ENCODE measurements around the gene TBC1D22A.
A peak's percentile ranks its signal among the peaks of the same experiment; 100 is the strongest.

The TBC1D22A gene

DNA sequence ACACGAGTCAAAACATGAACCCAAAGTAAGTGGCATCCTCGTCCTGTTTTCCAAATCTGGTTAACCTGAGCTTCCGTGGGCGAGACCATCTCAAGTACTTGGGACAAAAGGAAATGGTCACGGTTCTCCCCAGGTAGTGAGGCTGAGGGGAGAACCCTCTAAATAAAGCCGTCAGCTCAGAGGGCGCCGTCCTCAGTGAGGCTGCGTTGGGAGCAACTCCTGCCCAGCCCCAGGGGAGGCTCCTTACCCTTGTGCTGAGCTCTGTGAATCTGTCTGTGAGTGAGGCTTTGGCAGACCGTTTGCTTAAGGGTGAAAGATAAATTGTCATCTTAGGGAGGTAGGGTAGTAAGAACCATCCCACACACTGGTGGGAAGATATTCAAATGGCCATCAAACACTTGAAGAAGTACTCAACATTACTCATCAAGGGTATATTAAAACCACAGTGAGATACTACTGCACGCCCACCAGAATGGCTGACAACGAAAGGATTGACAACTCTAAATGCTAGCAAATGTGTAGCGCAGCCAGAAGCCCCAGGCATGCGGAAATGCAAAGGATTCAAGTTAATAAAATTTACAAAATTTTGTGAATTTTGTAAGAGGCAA, 321.0 kb downstream of the TBC1D22A start:
- no peak for DNase-seq (ENCODE audit: low spot score)

DNA sequence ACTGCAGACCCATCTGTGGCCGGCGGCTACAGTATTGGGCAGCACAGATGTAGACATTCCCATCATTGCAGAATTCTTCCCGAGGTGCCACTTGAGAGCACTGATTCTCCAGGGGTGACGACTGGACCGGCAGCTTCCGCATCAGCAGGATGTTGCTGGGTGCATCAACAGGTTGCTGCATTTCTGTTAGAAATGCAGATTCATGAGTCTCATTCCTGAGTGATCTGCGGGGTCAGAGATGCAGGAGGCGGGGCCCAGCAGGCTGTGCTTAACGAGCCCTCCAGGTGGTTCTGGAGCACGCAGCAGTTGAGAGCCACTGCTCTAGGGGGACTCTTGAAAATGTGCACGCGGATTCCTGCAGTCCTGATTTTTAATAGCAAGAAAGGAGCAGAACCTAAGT, 321.8 kb downstream of the TBC1D22A start:
- DNase-seq (ENCODE audit: low spot score), result no peak

DNA sequence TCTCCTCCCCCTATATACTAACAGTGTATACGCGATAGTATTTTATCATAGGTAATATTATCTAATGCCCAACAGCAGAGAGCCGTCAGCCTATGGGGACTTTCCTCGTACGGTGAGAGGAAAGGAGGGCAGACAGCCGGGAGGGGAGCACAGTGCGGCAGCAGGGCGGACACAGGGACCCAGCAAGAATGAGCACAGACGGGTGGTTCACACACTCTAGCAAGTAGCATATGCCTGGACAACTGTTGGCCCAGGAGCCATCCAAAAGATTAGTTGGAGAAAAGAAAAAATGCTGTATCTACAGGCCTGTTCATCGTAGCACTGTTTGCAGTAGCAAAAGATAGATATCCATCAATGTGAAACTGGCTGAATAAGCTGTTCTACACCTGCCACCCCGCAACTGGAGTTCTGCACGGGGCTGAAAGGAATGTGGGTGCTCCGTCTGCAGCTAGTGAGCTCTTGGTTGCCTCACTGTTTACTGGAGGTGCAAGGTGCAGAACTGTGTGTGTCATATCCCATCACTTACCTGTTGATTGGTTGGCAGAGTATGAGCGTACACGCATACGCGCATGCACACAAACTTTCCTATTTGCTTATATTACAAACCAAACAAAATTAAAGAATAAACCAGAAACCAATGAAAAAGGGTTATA, 324.3 kb downstream of the TBC1D22A start:
- DNase-seq (ENCODE audit: low spot score), result no peak

DNA sequence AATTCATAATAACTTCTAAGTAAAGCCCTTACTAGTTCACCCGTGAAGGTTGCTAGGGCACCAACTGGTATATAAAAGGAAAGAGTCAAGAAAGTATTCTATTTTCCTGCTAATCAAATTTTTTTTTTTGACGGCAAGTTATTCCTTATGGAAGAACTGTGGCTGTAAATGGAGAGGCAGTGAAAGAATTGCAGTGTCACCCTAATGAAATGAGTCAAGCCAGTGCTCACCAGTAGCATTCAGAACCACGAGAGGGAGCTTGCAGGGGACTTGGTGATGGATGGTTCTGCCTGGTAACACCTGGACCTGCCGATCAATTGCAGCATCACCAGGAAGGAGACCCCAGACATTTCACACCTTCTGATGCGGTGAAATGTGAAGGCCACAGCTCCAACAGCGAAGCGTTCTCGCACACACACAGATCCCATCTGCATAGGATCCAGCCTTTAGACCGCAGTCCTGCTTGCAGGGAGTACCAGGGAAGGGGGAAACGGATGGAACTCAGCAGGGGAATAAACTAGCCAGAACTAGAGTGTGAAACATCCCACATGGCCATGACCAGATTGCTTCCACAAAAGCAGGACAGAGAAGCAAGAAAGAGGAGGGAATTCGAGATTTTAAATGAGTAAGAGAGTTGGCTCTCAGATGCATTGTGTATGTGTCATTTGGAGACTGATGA, 326.2 kb downstream of the TBC1D22A start:
- no peak for DNase-seq (ENCODE audit: low spot score)

DNA sequence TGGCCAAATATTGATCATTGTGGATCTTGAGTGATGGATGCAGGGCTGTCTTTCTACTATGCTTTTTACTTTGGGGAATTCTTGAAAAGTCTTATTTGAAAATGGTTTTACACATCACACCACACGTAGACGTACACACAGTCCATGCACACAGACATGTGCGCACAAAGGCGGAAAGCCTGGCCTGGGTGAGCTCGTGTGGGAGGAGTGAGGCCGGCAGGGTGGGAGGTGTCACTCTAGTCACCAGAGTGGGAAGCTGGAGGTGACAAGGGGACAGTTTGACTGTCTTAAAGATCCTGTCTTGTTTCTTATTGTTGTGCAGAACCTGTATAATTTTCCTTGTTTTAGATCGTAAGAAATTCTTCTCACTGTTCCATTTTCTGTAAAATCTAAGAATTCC, 326.9 kb downstream of the TBC1D22A start:
- no peak for DNase-seq (ENCODE audit: low spot score)

DNA sequence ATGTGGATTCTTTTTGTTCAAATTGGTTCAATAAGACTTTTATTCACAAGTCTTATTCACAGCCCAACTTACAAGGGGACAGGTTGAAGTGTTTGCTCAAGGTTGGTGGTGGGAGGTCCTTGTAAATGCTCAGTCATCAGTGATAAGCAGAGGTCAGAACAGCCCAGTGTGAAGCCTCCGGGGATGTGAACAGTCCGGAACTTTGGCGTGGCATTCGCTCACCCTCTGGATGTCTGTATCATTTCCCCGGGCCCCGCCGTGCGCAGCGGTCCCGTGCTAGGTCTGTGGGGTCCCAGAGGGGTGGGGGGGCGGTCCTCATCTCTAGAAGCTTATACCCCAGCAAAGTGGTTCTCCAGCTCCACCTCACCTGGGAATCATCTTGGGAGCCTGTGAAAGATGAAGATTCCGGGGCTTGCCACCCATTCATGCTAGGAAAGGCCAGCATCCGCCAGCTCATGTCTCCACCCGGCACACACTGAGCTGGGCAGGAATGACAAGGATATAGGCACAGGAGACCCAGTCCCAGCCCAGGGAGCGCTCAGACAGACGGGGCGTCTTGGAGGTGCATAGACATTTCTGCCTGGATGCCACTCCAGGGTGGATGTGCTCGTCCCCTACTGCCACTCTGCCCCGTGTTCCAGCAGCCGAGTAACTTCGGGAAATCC, 327.5 kb downstream of the TBC1D22A start:
- DNase-seq (ENCODE audit: low spot score), result no peak

DNA sequence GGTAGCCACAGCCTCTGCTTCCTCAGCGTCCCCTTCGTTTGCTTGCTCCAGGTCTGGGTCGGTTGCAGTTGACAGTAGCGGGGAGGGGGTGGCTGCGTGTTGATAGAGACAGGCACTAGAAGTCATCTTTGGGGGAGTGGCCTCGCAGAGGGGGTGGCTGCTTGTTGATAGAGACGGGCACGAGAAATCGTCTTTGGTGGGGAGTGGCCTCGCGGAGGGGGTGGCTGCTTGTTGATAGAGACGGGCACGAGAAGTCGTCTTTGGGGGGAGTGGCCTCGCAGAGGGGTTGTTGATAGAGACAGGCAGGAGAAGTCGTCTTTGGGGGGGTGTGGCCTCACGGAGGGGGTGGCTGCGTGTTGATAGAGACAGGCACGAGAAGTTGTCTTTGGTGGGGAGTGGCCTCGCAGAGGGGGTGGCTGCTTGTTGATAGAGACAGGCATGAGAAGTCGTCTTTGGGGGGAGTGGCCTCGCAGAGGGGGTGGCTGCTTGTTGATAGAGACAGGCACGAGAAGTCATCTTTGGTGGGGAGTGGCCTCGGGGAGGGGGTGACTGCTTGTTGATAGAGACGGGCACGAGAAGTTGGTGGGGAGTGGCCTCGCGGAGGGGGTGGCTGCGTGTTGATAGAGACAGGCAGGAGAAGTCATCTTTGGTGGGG, 328.3 kb downstream of the TBC1D22A start:
- DNase-seq (ENCODE audit: low spot score), result peak; percentile 60

DNA sequence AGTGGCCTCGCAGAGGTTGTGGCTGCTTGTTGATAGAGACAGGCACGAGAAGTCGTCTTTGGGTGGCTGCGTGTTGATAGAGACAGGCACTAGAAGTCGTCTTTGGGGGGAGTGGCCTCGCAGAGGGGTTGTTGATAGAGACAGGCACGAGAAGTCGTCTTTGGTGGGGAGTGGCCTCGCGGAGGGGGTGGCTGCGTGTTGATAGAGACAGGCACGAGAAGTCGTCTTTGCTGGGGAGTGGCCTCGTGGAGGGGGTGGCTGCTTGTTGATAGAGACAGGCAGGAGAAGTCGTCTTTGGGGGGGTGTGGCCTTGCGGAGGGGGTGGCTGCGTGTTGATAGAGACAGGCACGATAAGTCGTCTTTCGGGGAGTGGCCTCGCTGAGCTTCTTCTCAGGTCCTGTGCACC, 328.8 kb downstream of the TBC1D22A start:
- DNase-seq (ENCODE audit: low spot score), result no peak

DNA sequence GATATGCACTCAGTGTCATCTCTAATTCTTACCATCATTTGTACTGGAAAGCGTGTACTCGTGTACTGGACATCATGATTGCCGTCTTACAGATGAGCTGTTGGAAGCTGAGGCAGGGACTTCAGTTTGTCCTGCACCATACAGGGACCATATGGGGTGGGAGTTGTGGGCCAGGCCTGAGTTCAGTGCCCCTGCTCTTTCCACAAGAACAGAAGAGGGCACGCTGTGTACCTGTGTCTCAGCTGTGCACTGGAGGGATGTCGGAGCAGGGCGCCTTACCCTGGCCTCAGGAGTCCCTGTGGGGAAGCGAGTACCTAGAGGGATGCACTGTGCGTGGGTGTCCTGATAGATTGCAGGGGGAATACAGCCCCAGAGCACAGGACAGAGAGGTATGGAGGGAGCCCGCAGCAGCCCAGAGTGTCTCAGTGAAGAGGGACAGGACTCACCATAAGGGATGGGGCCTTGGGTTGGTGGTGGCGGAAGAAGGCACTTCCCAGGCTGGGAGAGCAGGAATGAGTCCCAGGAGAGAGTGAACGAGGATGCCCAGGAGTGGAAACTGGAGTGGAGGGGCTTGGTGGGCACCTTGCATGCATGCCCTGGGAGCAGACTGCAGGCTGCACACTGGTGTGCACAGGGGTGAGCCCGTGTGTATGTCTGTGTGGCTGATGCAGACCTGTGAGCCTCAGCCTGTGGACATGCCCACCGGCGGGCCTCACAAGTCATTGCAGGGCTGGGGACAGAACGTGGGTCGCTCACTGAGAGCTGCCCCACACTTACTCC, 329.7 kb downstream of the TBC1D22A start:
- no peak for DNase-seq (ENCODE audit: low spot score)

DNA sequence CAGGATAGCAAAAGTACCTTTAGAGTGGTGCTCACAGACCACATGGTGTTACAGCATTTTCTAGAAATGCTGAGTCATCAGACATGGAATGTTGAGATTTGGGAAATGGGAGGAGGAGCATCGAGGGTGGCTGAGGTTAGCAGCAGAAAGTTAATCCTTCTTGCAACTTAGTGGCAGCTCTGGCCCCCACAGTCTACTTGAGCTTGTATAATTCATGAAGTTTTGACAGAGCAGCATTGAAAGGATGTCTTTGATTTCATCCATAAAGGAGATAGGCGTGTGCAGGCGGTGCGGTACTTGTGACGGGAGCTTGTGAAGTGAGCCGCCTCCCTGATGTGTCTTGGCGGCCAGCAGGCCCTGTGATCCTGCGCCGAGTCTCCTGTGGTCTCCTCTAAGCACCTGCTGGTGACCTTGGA, 330.5 kb downstream of the TBC1D22A start:
- DNase-seq (ENCODE audit: low spot score), result peak; percentile 58

DNA sequence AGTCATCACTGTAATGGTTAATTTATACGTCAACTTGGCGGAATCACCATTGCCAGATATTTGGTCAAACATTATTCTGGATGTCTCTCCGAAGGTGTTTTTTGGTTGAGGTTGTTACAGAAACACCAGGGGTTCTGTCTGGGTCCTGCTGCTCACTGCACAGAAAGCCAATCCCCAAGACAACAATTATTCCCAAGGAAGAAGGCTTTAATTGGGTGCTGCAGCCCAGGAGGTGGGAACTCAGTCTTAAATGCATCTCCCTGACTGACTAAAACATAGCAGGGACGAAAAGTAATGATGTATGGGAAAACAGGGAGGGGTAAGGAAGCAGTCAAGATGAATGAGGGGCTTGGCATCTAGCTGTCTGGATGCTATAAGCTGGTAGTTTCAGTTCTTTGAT, 331.3 kb downstream of the TBC1D22A start:
- no peak for DNase-seq (ENCODE audit: low spot score)

DNA sequence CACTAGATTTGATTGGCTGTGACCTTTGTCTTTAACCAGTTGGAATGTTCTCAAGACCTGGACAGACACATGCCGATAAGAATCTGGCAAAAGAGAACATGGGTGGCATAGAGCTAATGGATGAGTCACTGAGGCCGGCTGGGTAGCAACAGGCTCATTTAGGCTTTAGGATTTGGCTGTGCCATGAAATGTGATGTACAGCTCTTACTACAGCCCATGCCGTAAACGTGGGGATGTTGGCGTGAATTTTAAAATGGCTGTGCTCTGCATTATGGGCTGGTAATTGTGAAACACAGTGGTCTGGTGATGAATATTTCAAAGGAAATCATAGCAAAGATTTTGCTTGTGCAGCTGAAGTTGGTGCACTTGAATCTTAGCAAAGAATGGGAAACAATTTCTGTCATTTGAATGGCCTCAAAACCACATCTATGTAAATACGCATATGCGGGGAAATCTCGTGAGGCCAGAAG, 332.4 kb downstream of the TBC1D22A start:
- DNase-seq (ENCODE audit: low spot score), result no peak

DNA sequence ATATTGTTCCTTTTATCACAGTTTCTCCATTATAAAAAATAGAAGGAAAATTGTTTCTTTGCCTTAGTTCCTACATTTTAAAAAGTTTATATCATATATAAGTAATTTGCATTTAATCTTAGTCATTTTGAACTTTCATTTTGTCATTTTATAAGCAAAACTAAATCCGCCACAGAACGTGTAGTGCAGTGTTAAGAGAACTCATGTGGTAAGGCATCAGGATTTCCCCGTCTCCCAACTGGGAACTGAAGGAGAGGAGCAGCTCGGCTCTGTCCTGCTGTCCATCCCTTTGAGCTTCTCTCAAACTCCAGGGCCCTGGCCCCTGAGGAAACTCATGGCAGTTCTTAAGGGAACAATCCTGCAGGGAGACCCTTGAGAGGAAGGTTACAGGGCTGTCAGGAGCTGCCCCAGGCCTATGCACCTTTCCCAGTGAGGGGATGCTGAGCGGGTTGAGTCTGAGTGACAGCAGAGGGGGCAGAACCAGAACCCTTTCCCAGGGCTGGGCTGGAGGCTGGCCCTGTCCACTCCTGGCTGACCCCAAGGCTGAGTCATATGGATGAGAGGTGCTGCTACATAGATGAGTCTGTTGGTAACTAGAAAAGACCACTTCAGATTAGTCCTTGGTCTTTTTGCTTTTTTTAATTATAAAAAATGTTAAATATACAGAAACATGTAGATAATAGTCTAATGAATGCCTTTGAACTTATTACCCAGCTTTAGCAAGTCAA, 333.1 kb downstream of the TBC1D22A start:
- no peak for DNase-seq (ENCODE audit: low spot score)

DNA sequence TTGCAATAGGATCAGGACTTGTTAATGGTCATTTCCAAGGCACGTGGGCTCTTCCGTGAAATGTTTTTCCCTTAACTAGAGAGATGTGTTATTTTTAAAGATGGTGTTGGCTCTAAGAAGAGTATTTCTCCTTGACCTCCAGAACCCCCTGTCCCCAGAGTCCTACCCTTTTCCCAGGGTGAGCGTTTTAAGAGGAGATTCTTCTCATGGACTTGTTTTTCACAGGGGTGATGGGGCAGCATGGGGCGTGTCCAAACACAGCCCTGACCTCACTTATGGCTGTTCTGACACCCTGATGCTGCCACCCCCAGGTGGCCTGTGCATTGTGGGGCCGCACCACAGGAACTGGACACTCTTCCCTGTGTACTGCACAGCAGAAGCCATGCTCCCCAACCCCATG, 335.7 kb downstream of the TBC1D22A start:
- DNase-seq (ENCODE audit: low spot score), result no peak

DNA sequence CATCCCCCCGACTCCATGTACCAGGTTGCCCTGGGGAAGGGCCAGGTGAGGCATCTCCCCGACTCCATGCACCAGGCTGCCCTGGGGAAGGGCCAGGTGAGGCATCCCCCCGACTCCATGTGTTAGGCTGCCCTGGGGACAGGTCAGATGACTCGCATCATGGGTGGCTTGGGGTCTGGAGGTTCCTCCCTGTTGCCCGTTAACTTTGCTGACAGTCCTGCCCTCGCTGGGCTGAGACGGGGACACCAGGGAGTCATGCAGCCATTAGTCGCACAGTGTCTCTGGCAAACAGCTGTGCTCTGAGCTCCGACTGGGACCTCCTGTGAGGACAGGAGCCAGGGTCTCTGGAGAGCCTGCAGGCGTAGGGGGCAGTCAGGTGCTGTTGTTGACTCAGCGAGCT, 336.1 kb downstream of the TBC1D22A start:
- no peak for DNase-seq (ENCODE audit: low spot score)

DNA sequence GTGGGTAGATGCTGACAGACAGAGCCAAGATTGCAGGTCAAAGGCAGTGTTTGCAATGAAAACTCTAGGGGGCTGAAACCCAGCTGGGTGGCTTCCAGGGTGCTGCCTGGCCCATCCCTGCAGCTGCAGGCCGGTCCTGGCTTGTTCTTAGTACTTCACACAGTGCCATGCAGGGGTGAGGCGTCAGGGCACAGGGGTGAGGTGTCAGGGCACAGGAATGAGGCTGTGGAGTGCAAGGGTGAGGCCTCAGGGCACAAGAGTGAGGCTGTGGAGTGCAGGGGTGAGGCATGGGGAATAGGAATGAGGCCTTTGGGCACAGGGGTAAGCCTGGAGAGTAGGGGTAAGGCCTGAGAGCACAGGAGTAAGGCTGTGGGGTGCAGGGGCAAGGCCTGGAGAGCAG, 337.6 kb downstream of the TBC1D22A start:
- DNase-seq (ENCODE audit: low spot score), result no peak

DNA sequence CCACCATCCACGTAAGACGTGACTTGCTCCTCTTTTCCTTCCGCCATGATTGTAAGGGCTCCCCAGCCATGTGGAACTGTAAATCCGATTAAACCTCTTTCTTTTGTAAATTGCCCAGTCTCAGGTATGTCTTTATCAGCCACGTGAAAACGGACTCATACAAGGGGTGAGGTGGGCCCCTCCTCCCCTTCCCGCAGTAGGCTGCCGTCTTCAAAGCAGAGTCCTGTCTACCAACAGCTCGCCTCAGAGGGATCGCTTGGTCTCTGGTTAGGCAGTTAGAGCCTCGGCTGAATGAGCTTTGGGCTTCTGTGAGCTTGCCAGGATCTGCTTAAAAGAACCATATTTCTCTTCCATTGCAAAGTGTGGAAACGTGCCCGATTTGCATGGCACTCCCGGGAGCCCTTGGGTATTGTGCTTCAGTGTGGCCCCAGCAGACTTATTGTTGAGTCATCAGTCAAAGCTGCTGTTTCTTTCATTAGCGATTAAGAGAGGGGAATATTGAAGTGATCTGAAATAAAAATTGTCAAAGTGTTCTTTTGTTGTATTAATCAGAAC, 338.3 kb downstream of the TBC1D22A start:
- no peak for DNase-seq (ENCODE audit: low spot score)

DNA sequence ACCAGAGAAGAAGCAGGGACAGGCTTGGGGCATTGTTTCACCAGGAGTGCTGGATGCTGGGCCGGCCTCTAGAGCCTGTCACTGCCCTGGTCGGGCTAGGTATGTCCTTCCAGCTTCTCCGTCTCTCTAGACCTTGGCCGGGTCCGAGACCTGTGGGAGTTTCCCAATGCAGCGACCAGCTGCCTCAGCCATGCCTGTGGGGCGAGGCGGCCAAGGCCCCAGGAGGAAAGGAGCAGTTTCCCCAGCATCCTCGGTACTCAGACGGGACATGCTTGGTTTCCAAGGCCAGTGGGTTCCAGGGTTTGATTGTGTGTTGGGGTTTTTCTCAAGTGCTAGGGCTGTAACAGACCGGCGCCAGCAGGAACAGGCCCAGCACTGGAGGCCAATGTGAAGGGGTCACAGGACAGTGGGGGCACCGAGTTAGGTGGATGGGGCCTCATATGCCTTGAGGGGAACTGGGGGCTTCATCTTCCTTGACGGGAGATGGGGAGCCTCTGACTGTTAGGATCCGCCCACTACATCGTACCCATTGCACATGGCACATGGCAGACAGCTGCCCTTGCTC, 339.0 kb downstream of the TBC1D22A start:
- no peak for DNase-seq (ENCODE audit: low spot score)

DNA sequence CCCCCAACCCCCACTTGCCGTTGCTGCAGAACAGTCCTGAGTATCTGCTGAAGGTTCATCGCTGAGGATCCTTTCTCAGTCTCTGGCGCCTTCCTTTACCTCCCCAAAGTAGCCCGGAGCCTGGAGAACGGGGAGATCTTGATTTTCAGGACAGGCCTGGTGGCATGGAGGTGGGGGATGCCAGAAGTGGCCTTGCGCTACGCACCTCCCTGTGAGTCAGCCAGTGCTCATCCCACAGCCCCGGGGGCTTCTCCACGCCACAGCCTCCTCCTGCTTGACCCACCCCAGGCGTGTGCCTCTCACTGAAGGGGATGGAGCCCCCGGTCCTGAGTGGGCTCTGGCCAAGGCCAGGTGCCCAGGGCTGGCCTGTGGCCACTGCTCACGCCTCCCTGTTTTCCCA, 339.6 kb downstream of the TBC1D22A start:
- no peak for DNase-seq (ENCODE audit: low spot score)

DNA sequence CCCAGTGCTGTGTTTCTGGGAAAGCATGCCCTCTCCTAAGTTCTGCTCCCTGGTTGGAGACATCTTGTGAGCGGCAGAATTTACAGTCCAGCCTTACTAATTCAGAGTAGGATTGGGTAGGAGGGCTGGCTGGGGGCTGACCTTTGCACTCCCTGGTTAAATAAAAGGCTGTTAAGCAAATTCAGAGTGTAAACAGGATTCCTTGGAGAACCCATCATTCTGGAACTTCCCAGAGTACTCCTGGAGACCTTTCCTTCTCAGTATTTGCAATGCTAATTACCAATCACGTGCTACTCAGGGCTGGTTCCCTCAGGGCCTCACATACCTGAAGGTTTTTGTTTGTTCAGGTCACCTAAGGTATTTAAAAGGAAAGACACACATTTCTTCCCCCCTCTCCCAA, 340.2 kb downstream of the TBC1D22A start:
- DNase-seq (ENCODE audit: low spot score), result no peak

All from hepatic stellate cell (primary cell).